ENCODE measurements around the gene BICDL1.

GRCh38 chr12:119989361-119989730 is 310 bp downstream of the BICDL1 start:
- TF ChIP-seq CTCF (IDR thresholded peaks at IDR 0.05) = no peak
- no peak for TF ChIP-seq POLR2AphosphoS5 (IDR thresholded peaks at IDR 0.05)

All from breast epithelium (tissue), 3 donors.